Adrenal gland (tissue), 12 donors: ENCODE data around the gene VDAC2. TPM values are rescaled to one million over a fixed set of nuclear protein-coding genes. Genes with fewer than 3 reads are reported as not detected.
"Not testable (repeated sequence)": the region's sequence is repeated elsewhere in the genome, so short reads cannot be mapped to it uniquely, and the experiment has no call there.

Source experiments
- DNase-seq, 7 donors: peaks; one replicate each; pipeline ENCODE4 v3.0.0-alpha.2; 2019 to 2020
- H3K27ac ChIP-seq, 5 donors: fragments of 200-600 bp; sonication (generic) in 4 of 5; 1 replicate in 3 of 5; 2 replicates in 2 of 5; pipeline versions ENCODE4 v1.5.1 to v1.8.0; 2016 to 2020; ENCODE audit warnings: mild to moderate bottlenecking in 1 of 5
- H3K27me3 ChIP-seq: fragments of 200-600 bp; 2 replicates; pipeline ENCODE4 v1.8.0; 2021
- H3K36me3 ChIP-seq, 2 donors: fragments of 200-600 bp; replicated peaks in 1 of 2; 1 replicate in 1 of 2; 2 replicates in 1 of 2; pipeline versions ENCODE4 v1.5.1 to v1.8.0; 2018 to 2022
- H3K4me1 ChIP-seq, 2 donors: fragments of 200-600 bp; replicated peaks in 1 of 2; 1 replicate in 1 of 2; 2 replicates in 1 of 2; pipeline versions ENCODE4 v1.5.1 to v1.8.0; 2018 to 2021
- H3K4me3 ChIP-seq, 4 donors: fragments of 200-600 bp; sonication (generic) in 3 of 4; one replicate each; pipeline ENCODE4 v1.5.1; 2016 to 2018
- H3K9me3 ChIP-seq, 3 donors: fragments of 200-600 bp; sonication (generic) in 1 of 3; replicated peaks in 1 of 3; 1 replicate in 2 of 3; 2 replicates in 1 of 3; pipeline versions ENCODE4 v1.5.1 to v1.8.0; 2016 to 2021
- POLR2A ChIP-seq, 2 donors: fragments of 450-650 bp; IDR thresholded peaks; one replicate each; pipeline ENCODE4 v1.6.1; 2017; ENCODE audit warnings: antibody characterized with exemption in 2 of 2, mild to moderate bottlenecking in 2 of 2, moderate library complexity in 1 of 2
- WGBS, 4 donors: extraction: QIAGEN DNeasy Blood & Tissue Kit in 2 of 4; methylation state at CpG; one replicate each; pipeline versions ENCODE4 v1.1.5 to v1.1.7; 2013 to 2017; 5-methylcytosine and 5-hydroxymethylcytosine counted together
- intact Hi-C, 2 donors: fragments of 100-400 bp; cut with DNase I; formaldehyde crosslinking; loops; one replicate each; pipeline versions ENCODE4 v1.14.1 to v1.15.0; 2022 to 2023
- polyA plus RNA-seq, 3 donors: library from polyadenylated mRNA; stranded (reverse); fragments of 200-250 nt in 2 of 3; fragments of 350-450 nt in 1 of 3; fragmentation: Illumina TruSeq in 1 of 3; extraction: RNeasy Lipid Tissue Mini Kit (QIAGEN cat#74804) in 1 of 3; gene quantifications; one replicate each; pipeline ENCODE4 v1.2.3, GENCODE V29; 2013 to 2014
- total RNA-seq, 9 donors: library from RNA; depleted of rRNA in 4 of 9; stranded (reverse); fragments of >200 nt in 4 of 9; fragments of 120-200 nt in 1 of 9; fragmentation: NEBNext Ultra II Directional in 1 of 9; extraction: Animal tissue kit (Norgen Biotek cat#: 25700) in 1 of 9; gene quantifications; one replicate each; pipeline versions ENCODE4 v1.1.0 to v1.2.4, GENCODE V29; 2013 to 2023
- TF ChIP-seq, protein P1 (sequence below), 6 experiments: fragments of 450-650 bp in 4 of 6; fragments of 200-600 bp in 2 of 6; sonication (generic) in 1 of 6; IDR thresholded peaks; 1 replicate in 5 of 6; 2 replicates in 1 of 6; pipeline versions ENCODE4 v1.5.1 to v1.8.0; 2016 to 2021; ENCODE audit warnings: antibody characterized with exemption in 6 of 6, mild to moderate bottlenecking in 2 of 6, moderate library complexity in 1 of 6
- donor health status: healthy with polysubstance abuse.
- donor health status: Bipolar disorder and iron deficiency.
- donor health status: DM: yes; HTN: yes; CAD: no.
- donor health status: DM: no; HTN: no; CAD: no.
- donor health status: DM: no; HTN: no; CAD: no.
- donor health status: DM: yes; HTN: yes; CAD: no.

VDAC2 gene
- total and polyA plus RNA-seq, 12 donors = 83.2 to 297 (median 183) TPM

DNA sequence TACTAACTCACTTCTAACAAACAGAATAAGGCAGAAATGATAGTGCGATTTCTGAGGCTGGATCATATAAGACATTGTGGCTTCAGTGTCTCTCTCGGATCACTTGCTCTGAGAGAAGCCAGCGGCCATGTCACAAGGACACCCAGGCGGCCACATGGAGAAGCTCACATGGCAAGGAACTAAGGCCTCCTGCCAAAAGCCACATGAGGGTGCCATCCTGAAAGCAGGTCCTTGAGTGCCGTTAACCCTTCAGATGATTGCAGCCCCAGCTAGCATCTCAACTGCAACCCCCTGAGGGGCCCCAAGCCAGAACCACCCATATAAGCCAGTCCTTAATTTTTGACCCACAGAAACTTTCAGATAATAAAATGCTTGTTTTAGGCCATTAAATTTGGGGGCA is 6.9 kb upstream of the VDAC2 start:
- H3K4me1 ChIP-seq = peaks cover 5 to 22% of the 10 kb centered on the region in 2 donors
- no peak overlapping the region for H3K4me3 ChIP-seq
- no peaks in the 10 kb centered on the region for H3K36me3 ChIP-seq
- TF ChIP-seq POLR2A (IDR thresholded peaks at IDR 0.05) = peak in 1 of 2 donors; percentile 10
- TF ChIP-seq, protein P1, sequence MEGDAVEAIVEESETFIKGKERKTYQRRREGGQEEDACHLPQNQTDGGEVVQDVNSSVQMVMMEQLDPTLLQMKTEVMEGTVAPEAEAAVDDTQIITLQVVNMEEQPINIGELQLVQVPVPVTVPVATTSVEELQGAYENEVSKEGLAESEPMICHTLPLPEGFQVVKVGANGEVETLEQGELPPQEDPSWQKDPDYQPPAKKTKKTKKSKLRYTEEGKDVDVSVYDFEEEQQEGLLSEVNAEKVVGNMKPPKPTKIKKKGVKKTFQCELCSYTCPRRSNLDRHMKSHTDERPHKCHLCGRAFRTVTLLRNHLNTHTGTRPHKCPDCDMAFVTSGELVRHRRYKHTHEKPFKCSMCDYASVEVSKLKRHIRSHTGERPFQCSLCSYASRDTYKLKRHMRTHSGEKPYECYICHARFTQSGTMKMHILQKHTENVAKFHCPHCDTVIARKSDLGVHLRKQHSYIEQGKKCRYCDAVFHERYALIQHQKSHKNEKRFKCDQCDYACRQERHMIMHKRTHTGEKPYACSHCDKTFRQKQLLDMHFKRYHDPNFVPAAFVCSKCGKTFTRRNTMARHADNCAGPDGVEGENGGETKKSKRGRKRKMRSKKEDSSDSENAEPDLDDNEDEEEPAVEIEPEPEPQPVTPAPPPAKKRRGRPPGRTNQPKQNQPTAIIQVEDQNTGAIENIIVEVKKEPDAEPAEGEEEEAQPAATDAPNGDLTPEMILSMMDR (IDR thresholded peaks at IDR 0.05) = peak in 2 of 6 experiments; percentile 7 to 23
- peak overlapping the region in 4 of 5 donors; percentile 4 to 57 (median 22) for H3K27ac ChIP-seq
- intact Hi-C loops = no loop called here
- WGBS, 4 donors = 37 to 73% (median 55%) methylated on average over 5 of the region's 5 CpGs
- DNase-seq = peak; percentile 58 to 85 (median 79)
- no peaks in the 10 kb centered on the region for H3K9me3 ChIP-seq
- H3K27me3 ChIP-seq = no peaks in the 10 kb centered on the region

- H3K36me3 ChIP-seq = no peaks in the 10 kb centered on the region
- H3K27me3 ChIP-seq = no peaks in the 10 kb centered on the region
- H3K27ac ChIP-seq = no peak overlapping the region
- H3K9me3 ChIP-seq = no peaks in the 10 kb centered on the region
- H3K4me1 ChIP-seq = peaks cover 9 to 29% of the 10 kb centered on the region in 2 donors
- no peak overlapping the region for H3K4me3 ChIP-seq
- DNase-seq = peak in 1 of 7 donors; percentile 8
- WGBS, 4 donors = 75 to 95% (median 89%) methylated on average over 1 to 2 of the region's 2 CpGs
- intact Hi-C loops = no loop called here
- TF ChIP-seq, protein P1 (IDR thresholded peaks at IDR 0.05) = no peak
- no peak for TF ChIP-seq POLR2A (IDR thresholded peaks at IDR 0.05)
Observed at GRCh38 chr10:75205908-75206307, 4.7 kb upstream of the VDAC2 start.

GRCh38 chr10:75206638-75207037 is 4.0 kb upstream of the VDAC2 start:
- H3K36me3 ChIP-seq, DNase-seq, H3K4me3 ChIP-seq, H3K27ac ChIP-seq, H3K27me3 ChIP-seq, H3K9me3 ChIP-seq, intact Hi-C loops: not testable (repeated sequence)
- WGBS, 4 donors = 93 to 95% (median 94%) methylated on average over 14 of the region's 14 CpGs
- peaks cover 11 to 31% of the 10 kb centered on the region in 2 donors for H3K4me1 ChIP-seq

DNA sequence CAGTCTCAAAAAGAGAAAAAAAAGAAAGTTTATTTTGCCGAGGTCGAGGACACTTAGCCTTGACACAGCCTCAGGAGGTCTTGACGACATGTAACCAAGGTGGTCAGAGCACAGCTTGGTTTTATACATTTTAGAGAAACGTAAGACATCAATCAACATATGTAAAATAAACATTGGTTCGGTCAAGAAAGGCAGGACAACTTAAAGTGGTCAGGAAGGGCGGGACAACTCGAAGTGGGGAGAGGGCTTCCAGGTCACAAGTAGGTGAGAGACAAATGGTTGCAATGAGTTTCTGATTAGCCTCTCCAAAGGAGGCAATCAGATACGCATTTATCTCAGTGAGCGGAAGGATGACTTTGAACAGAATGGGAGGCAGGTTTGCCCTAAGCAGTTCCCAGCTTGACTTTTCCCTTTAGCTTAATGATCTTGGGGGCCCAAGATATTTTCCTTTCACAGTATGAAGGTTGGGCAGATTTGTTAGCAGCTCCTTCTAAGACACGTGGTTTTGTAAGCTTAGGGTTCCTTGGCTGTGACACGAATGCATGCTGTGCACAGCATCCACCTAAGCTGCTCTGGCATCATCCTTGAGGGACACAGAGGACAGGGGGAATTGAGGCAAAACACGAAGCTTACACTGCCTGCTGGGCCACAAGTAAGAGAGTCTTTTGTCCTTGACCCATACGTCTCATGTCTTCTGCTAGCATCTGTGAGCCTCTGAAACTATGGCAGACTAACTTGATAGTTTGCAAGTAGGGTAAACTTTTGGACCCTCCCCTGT is 3.3 kb upstream of the VDAC2 start:
- Histone ChIP-seq H3K27ac (peak overlapping the region in 1 of 5 donors; percentile 53), H3K9me3 (no peaks in the 10 kb centered on the region), H3K4me3 (no peak overlapping the region), H3K27me3 (no peaks in the 10 kb centered on the region), H3K36me3 (no peaks in the 10 kb centered on the region), H3K4me1 (peaks cover 18 to 38% of the 10 kb centered on the region in 2 donors)
- TF ChIP-seq, protein P1 (IDR thresholded peaks at IDR 0.05) = no peak
- TF ChIP-seq POLR2A (IDR thresholded peaks at IDR 0.05) = no peak
- no peak for DNase-seq
- 66 to 83% (median 72%) methylated on average over 10 to 13 of the region's 13 CpGs for WGBS, 4 donors
- intact Hi-C loops = no loop called here

DNA sequence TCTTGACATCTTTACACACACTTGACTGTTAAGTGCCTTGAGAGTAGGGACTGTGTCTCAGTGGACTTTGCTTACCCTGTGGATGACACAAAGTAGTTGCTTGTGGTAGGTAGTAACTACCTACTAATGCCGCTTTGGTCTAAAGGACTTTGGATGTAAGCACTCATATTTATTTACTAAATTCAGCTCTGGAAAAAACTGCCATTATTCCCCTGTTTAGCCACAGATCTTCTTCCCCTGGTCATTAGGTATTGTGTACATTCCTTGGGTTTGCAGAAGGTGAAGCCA is 2.8 kb upstream of the VDAC2 start:
- TF ChIP-seq, protein P1 (IDR thresholded peaks at IDR 0.05) = no peak
- TF ChIP-seq POLR2A (IDR thresholded peaks at IDR 0.05) = no peak
- peak overlapping the region in 3 of 5 donors; percentile 16 to 99 (median 53) for H3K27ac ChIP-seq
- intact Hi-C loops = no loop called here

More for the DNA sequence above, 2.8 kb upstream of the VDAC2 start:
- peaks cover 23 to 40% of the 10 kb centered on the region in 2 donors for H3K4me1 ChIP-seq
- no peak for DNase-seq
- H3K36me3 ChIP-seq = peaks cover 0 to 2% of the 10 kb centered on the region in 2 donors
- H3K9me3 ChIP-seq = no peaks in the 10 kb centered on the region
- WGBS, 4 donors = 97 to 100% (median 99%) methylated on average over 1 of the region's 1 CpG
- no peak overlapping the region for H3K4me3 ChIP-seq
- H3K27me3 ChIP-seq = no peaks in the 10 kb centered on the region
